ENCODE results near the gene CFAP299. TPM values are rescaled to one million over a fixed set of nuclear protein-coding genes. Genes with fewer than 3 reads are reported as not detected.

The CFAP299 gene
- total RNA-seq, 1 donor from 2014 or later, result not detected

DNA sequence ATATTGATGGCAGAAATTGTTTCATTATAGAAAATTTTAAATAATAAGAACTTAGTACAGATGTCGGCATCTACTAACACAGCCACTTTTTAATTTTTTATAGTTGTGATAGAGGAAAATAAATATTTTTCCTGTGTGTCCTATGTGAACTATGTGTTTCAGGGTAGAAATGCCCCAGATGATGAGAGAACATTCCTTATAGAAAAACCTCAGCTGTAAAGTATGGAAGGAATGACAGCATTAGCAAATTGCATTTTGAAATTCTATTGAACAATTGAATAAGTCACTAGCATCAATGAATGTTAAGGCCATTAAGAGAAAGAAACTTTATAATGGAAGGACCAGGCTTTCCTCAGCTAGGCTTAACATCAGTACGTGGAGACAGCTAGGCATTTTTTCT is 149.2 kb downstream of the CFAP299 start:
- no peaks in the 10 kb centered on the region for H3K4me1 ChIP-seq
- DNase-seq, result no peak
- no peaks in the 10 kb centered on the region for H3K9me3 ChIP-seq (replicated peaks)
- intact Hi-C loops (cut with micrococcal nuclease), result no loop called here
- H3K27me3 ChIP-seq (ENCODE audit: low read depth), result no peaks in the 10 kb centered on the region
- H3K27ac ChIP-seq (replicated peaks), result no peak overlapping the region
- TF ChIP-seq, protein P1, sequence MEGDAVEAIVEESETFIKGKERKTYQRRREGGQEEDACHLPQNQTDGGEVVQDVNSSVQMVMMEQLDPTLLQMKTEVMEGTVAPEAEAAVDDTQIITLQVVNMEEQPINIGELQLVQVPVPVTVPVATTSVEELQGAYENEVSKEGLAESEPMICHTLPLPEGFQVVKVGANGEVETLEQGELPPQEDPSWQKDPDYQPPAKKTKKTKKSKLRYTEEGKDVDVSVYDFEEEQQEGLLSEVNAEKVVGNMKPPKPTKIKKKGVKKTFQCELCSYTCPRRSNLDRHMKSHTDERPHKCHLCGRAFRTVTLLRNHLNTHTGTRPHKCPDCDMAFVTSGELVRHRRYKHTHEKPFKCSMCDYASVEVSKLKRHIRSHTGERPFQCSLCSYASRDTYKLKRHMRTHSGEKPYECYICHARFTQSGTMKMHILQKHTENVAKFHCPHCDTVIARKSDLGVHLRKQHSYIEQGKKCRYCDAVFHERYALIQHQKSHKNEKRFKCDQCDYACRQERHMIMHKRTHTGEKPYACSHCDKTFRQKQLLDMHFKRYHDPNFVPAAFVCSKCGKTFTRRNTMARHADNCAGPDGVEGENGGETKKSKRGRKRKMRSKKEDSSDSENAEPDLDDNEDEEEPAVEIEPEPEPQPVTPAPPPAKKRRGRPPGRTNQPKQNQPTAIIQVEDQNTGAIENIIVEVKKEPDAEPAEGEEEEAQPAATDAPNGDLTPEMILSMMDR (IDR thresholded peaks at IDR 0.05; ENCODE audit: borderline replicate concordance), result no peak
- H3K4me3 ChIP-seq, result no peak overlapping the region
- no peaks in the 10 kb centered on the region for H3K36me3 ChIP-seq

DNA sequence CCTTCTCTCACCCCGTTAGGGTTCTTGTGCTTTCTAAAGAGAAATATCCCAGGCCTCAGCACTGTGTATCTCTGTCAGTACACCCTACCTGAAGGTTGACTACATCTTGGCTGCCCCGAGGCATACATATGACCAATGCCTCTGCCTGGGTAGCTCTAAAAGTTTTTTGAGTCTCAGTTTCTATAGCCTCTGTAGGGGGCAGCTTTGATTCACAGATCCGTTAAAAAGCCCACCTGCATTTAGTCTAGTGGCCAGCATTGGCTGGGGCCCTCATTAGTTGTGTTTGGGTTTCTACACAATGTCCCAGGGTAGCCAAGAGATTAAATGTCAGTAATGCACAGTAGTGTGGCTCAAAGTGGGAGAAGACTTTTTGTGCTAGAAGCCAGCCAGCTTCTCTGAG is 151.1 kb downstream of the CFAP299 start:
- H3K27ac ChIP-seq (replicated peaks), result no peak overlapping the region
- H3K27me3 ChIP-seq (ENCODE audit: low read depth), result no peaks in the 10 kb centered on the region
- intact Hi-C loops (cut with micrococcal nuclease), result no loop called here
- no peak overlapping the region for H3K4me3 ChIP-seq
- TF ChIP-seq, protein P1 (IDR thresholded peaks at IDR 0.05; ENCODE audit: borderline replicate concordance), result no peak
- no peaks in the 10 kb centered on the region for H3K4me1 ChIP-seq
- DNase-seq, result no peak
- H3K9me3 ChIP-seq (replicated peaks), result no peaks in the 10 kb centered on the region
- H3K36me3 ChIP-seq, result no peaks in the 10 kb centered on the region

DNA sequence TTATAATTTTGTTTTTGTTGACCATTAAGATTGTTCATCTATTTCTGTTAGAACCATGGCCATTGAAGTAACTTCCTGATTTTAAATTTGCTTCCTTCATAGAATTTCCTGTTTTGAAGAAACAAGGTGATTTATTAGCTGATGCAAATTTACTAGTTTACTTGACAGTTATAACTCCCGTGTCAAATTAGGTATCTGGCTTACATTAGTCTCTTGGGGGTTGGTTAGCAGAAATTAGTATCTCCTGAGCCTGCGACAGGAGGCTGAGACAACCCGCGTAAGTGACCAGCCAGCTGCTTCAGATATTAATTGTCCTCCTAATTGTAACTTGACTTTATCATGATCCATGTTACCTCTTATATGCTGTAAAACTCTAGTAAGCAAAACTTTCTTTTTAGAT is 154.3 kb downstream of the CFAP299 start:
- TF ChIP-seq, protein P1 (IDR thresholded peaks at IDR 0.05; ENCODE audit: borderline replicate concordance), result no peak
- H3K27ac ChIP-seq (replicated peaks), result no peak overlapping the region
- H3K9me3 ChIP-seq (replicated peaks), result no peaks in the 10 kb centered on the region
- no peak for DNase-seq
- no peaks in the 10 kb centered on the region for H3K27me3 ChIP-seq (ENCODE audit: low read depth)
- H3K4me1 ChIP-seq, result no peaks in the 10 kb centered on the region
- intact Hi-C loops (cut with micrococcal nuclease), result no loop called here
- H3K4me3 ChIP-seq, result no peak overlapping the region
- no peaks in the 10 kb centered on the region for H3K36me3 ChIP-seq

DNA sequence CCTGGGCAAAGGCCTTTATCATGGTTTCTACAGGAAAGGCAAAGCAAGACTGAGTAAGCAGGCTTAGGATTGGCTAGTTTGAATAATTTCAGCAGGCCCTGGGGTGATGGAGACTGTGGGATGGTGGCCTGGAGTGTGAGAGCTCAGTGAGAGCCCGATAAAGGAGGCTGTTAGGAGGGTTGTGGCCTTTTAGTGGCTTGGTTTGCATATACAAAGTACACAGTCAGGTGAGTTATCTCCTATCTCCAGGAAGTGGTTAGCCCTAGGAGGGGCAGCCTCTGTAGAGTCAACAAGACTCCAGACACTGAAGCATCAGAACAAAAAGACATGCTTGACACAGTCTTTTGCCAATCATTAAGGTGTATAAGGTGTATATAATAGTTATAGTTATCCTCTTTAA is 157.2 kb downstream of the CFAP299 start:
- peaks cover 21% of the 10 kb centered on the region for H3K9me3 ChIP-seq (replicated peaks)
- no peak overlapping the region for H3K27ac ChIP-seq (replicated peaks)
- no peaks in the 10 kb centered on the region for H3K36me3 ChIP-seq
- no peak for DNase-seq
- TF ChIP-seq, protein P1 (IDR thresholded peaks at IDR 0.05; ENCODE audit: borderline replicate concordance), result no peak
- no peak overlapping the region for H3K4me3 ChIP-seq
- H3K27me3 ChIP-seq (ENCODE audit: low read depth), result no peaks in the 10 kb centered on the region
- intact Hi-C loops (cut with micrococcal nuclease), result no loop called here
- H3K4me1 ChIP-seq, result no peaks in the 10 kb centered on the region

DNA sequence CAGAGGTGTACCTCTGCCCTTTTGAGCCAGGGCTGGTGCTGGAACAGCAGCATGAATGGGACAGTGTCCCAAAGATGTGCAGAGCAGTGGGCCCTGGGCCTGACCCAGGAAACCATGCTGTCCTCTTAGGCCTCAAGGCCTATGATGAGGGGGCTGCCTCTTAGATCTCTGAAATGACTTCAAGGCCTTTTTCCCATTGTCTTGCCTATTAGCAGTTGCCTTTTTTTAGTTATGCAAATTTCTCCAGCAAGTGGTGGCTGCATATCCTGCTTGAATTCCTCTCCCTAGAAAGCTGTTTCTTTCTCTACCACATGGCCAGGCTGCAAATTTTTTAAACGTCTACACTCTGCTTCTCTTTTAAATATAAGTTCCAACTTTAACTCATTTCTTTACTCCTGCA is 160.3 kb downstream of the CFAP299 start:
- TF ChIP-seq, protein P1 (IDR thresholded peaks at IDR 0.05; ENCODE audit: borderline replicate concordance), result no peak

DNA sequence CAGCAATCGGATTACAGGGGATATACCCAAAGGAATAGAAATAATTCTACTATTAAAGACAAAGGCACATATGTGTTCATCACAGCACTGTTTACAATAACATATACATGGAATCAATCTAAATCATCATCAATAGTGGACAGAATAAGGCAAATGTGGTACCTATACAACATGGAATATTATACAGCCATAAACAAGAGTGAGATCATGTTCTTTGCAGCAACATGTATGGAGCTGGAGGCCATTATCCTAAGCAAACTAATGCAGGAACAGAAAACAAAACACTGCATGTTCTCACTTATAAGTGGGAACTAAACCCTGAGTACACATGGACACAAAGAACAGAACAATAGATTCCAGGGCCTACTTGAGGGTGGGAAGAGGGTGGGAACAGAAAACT is 163.2 kb downstream of the CFAP299 start:
- TF ChIP-seq, protein P1 (IDR thresholded peaks at IDR 0.05; ENCODE audit: borderline replicate concordance), result no peak
- Histone ChIP-seq H3K4me3 (no peak overlapping the region), H3K27me3 (ENCODE audit: low read depth) (no peaks in the 10 kb centered on the region), H3K4me1 (no peaks in the 10 kb centered on the region), H3K27ac (replicated peaks) (no peak overlapping the region), H3K36me3 (no peaks in the 10 kb centered on the region), H3K9me3 (replicated peaks) (peaks cover 34% of the 10 kb centered on the region)
- intact Hi-C loops (cut with micrococcal nuclease), result no loop called here
- DNase-seq, result no peak

More for the DNA sequence above, 160.3 kb downstream of the CFAP299 start:
- Histone ChIP-seq H3K4me1 (no peaks in the 10 kb centered on the region), H3K9me3 (replicated peaks) (peaks cover 34% of the 10 kb centered on the region), H3K4me3 (no peak overlapping the region), H3K36me3 (no peaks in the 10 kb centered on the region), H3K27ac (replicated peaks) (no peak overlapping the region), H3K27me3 (ENCODE audit: low read depth) (no peaks in the 10 kb centered on the region)
- intact Hi-C loops (cut with micrococcal nuclease), result no loop called here
- no peak for DNase-seq
